ENCODE data around the gene DDX10. TPM values are rescaled to one million over a fixed set of nuclear protein-coding genes. Genes with fewer than 3 reads are reported as not detected.
"Not testable (repeated sequence)": the region's sequence is repeated elsewhere in the genome, so short reads cannot be mapped to it uniquely, and the experiment has no call there.

The DDX10 gene
- total RNA-seq, 1 experiment from 2014 or later, result 28.0 TPM

DNA sequence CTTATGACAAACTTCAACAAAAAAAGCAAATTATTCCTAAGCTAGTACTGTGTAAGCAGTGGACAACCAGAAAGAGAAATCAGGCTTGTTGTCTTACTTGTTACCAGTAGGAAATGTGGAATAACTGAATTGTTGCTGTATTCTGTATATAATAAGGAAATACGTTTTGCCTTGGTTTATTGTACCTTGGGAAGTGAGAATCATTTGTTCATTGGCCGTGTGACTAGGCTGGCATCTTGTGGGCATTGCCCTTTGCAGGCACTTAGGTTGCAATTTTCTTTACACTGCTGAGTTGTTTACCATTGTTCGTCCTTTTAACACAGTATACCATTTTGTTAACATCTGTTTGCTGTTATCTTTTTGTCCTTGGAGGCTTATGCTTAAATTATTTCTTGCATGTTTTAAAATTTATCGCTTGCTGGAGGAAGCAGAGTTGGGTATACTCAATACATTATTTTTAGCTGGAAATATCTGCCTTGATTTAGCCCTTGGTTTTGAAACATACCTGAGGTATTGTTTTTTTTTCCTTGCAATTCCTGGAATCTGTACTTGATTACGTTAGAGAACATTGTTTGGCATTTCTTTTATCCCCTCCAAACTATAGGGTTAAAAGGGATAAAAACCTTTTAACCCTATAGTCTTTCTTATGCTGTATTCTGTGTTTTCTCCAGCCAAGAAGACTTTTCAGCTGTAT, 109.3 kb downstream of the DDX10 start:
- no peak for DNase-seq (ENCODE audit: low spot score)

DNA sequence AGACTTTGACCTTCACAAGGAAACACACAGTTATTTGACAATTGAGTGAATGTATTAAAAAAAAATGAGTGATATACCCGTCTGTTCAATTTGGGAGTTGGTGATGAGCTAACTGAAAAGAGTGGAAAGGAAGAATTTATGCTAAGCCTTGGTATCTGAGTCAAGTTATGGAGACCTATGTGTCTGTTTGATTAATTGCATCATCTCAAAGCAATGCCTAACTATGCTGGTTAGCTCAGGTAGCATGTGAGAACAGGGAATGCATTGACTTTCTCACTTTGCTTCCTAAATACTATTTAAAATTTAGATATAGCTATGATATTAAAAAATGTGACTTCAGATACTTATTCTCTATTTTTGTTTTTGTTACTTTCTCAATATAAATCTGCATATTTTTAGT, 110.5 kb downstream of the DDX10 start:
- DNase-seq (ENCODE audit: low spot score), result no peak

- not testable (repeated sequence) for DNase-seq (ENCODE audit: low spot score)
Measured at GRCh38 chr11:108779147-108779546, 114.3 kb downstream of the DDX10 start.

- no peak for DNase-seq (ENCODE audit: low spot score)
Measured at GRCh38 chr11:108780119-108780518, 115.2 kb downstream of the DDX10 start.

DNA sequence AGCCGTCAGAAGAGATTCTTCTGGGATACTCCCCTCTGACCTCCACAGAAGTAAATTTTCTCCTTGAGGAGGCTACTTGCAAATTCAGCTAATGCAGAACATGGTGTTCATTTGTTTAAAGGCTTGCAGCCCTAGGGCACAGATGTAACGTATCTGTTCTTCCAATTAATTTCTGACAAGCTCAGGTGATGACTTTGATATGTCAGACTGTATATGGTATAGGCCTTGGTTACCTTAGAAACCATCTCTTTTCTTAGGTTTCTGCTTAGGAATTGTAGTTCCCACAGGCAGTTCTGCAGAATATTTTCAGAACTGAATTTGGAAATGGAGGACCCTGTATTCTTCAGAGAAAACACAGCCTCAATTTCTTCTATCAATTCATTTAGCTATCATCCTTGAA, 117.1 kb downstream of the DDX10 start:
- DNase-seq (ENCODE audit: low spot score), result no peak

DNA sequence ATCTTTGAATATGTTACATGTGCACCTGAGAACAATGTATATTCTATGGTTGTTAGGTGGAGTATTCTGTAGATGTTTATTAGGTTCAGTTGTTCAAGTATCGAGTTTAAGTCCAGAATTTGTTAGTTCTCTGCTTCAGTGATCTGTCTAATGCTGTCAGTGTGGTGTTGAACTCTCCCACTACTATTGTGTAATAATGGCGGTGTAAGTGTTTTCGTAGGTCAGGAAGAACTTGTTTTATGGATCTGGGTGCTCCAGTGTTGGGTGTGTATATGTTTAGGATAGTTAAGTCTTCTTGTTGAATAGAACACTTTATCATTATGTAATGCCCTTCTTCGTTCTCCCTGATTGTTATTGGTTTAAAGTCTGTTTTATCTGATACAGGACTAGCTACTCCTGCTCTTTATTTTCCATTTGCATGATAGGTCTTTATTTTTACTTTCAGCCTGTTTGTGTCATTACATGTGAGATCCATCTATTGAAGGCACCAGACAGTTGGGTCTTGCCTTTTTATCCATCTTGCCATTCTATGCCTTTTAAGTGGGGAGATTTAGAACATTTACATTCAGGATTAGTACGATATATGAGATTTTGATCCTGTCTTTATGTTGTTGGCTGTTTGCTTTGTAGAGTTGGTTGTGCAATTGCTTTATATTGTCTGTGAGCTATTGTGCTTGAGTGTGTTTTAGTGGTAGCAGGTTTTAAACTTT, 121.6 kb downstream of the DDX10 start:
- DNase-seq (ENCODE audit: low spot score), result no peak

DNA sequence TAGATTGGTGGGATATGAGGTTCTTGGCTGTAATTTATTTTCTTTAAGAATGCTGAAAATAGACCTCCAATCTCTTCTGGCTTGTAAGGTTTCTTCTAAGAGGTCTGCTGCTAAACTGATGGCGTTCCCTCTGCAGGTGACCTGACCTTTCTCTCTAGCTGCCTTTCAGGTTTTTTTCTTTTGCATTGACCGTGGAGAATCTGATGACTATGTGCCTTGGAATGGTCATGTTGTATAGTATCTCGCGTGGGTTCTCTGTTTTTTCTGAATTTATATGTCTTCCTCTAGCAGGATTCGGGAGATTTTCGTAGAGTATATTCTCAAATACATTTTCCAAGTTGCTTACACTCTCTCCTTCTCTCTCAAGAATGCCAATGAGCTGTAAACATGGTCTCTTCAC, 122.2 kb downstream of the DDX10 start:
- no peak for DNase-seq (ENCODE audit: low spot score)

GRCh38 chr11:108788565-108789199, 123.8 kb downstream of the DDX10 start:
- peak; percentile 14 for DNase-seq (ENCODE audit: low spot score)

DNA sequence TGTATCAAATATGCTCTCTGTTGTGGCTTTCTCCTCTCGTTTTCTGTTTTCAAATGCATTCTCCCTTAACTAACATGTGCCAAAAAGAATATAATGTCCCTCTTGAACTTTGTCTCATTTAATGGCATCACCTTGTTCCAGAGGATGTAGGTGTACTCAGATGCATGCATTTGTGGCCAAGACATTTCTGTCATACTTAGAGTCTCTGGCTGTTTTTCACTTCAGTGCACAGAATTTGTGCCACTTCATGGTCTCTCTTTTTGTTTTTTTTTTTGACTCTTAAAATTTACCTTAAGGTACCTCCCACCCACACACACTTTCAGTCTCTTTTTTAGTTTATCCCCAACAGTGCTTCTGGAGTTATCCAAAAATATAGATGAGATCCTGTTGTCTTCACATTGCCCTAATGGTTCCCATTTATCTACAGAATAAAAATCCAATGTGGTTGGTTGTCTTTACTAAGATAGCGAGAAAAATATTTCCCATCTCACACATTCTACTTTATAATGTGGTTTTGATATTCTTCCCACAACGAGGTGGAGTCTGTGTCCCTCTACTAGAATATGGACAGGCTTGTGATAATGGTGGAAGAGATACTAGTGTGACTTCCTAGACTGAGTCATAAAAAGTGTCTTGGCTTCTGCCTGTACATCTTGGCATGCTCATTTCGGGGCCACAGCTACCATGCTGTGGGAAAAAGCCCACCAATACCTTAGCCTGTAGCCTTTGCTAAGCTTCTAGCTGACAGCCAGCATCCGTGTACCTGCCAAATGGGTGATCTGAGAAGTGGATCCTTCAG, 125.8 kb downstream of the DDX10 start:
- no peak for DNase-seq (ENCODE audit: low spot score)

- DNase-seq (ENCODE audit: low spot score), result no peak
Measured at GRCh38 chr11:108793138-108793537, 128.3 kb downstream of the DDX10 start.

DNA sequence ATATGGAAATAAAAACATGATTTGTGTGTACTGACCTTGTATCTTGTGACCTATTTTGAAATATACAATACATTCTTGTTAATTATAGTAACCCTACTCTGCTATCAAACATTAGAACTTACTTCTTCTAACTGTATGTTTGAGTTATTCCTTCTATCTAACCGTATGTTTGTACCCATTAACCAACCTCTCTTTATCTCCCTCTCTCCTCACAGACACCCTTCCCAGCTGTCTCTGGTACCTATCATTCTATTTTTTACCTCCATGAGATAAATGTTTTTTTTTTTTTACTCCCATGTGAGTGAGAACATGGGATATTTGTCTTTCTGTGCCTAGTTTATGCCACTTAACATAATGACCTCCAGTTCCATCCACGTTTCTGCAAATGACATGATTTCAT, 128.7 kb downstream of the DDX10 start:
- DNase-seq (ENCODE audit: low spot score), result no peak

DNA sequence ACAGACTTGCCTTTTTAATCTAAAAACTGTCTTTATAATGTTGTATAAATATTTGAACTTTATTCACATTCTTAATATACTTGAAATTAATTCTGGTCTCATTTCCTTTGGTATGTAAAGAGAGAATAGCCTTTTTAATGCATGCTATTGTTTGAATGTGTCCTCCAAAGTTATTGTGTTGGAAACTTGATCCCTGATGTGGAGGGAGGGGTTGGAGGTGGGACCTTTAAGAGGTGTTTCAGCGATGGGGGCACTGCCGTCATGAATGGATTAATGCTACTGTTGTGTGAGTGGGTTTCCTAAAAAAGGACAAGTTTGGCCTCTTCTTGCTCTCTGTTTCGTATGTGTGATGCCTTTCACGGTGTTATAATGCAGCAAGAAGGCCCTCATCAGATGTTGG, 131.7 kb downstream of the DDX10 start:
- no peak for DNase-seq (ENCODE audit: low spot score)

- DNase-seq (ENCODE audit: low spot score), result no peak
Measured at GRCh38 chr11:108797578-108798100, 132.8 kb downstream of the DDX10 start.

DNA sequence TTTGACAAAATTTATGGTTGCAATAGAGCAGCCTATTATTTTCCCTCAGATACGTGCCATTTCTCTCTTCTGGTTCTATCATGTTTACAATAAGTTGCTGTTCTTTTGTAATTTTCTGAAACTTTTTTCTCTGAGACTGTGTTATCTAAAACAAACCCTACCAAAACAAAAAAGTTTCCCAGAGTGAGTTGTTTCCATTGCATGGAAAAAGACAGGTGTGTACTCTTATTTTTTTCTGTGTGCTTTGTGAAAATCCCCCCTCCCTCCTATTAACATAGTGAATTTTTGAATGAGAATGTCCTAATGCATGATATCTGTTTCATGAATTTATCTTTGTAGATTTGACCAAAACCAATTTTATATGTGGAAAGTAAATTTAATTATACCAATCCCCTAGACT, 137.6 kb downstream of the DDX10 start:
- DNase-seq (ENCODE audit: low spot score), result no peak

- no peak for DNase-seq (ENCODE audit: low spot score)
Measured at GRCh38 chr11:108803776-108804175, 138.9 kb downstream of the DDX10 start.

- DNase-seq (ENCODE audit: low spot score), result no peak
Measured at GRCh38 chr11:108804511-108804910, 139.6 kb downstream of the DDX10 start.

DNA sequence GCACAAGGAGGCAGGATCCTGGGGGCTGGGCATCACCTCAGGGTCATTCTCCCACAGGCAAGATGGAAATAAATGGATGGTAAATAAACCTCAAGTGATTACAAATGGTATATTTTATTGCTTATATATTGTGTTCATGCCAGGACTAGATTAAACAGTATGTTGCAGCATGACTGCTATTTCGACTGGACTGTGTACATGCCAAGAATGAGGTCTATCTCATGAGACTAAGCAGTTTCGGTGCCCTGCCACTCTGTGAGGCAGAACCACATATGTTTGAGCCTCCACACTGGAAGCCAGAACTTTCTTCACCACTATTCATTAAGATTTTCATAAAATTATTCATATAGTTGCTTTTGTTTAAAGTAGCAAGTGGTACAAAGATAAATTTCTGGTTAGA, 140.2 kb downstream of the DDX10 start:
- DNase-seq (ENCODE audit: low spot score), result no peak

- DNase-seq (ENCODE audit: low spot score), result no peak
Measured at GRCh38 chr11:108807262-108807661, 142.4 kb downstream of the DDX10 start.

DNA sequence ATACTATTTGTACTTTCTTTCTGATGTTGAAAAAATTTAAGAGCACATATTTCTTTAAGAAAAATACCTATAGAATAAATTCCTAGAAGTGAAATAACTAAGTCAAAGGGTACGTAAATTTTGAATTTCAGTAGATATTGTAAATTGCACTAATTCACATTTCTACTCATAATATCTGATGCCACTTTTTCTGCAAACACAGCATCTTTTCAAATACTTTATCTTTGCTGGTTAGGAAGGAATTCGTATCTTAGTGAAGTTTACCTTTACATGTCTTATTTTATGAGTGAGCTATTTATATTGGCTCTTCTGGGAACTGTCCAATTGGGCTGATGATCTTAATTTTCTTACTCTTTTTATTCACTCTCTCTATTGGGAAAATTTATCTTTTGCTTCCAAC, 148.2 kb downstream of the DDX10 start:
- DNase-seq (ENCODE audit: low spot score), result no peak

GRCh38 chr11:108817976-108818375, 153.1 kb downstream of the DDX10 start:
- DNase-seq (ENCODE audit: low spot score), result no peak

DNA sequence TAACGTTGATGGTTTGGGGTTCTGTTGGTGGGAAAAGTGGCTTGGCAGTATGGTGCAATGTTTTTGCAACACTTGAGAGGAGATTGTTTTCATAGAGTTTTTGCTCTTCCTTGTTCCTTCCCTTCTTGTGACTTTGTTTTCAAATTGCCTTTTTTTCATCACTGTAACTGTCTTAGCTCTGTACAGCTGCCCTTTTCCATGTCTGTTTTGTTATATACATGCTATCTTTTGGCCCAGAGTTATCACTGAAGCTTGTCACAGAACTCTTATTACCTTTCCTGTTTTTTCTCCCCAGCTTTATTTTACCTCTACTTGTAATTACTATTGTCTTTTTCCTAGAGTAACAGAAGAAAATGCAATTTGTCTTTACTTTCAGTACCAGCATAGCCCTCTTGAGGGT, 154.1 kb downstream of the DDX10 start:
- no peak for DNase-seq (ENCODE audit: low spot score)

- no peak for DNase-seq (ENCODE audit: low spot score)
Measured at GRCh38 chr11:108819957-108820356, 155.1 kb downstream of the DDX10 start.
